ENCODE results near the gene PPP1R9B. TPM values are rescaled to one million over a fixed set of nuclear protein-coding genes. Genes with fewer than 3 reads are reported as not detected.

Gene PPP1R9B
- total RNA-seq, 1 experiment from 2014 or later, result 23.0 TPM

DNA sequence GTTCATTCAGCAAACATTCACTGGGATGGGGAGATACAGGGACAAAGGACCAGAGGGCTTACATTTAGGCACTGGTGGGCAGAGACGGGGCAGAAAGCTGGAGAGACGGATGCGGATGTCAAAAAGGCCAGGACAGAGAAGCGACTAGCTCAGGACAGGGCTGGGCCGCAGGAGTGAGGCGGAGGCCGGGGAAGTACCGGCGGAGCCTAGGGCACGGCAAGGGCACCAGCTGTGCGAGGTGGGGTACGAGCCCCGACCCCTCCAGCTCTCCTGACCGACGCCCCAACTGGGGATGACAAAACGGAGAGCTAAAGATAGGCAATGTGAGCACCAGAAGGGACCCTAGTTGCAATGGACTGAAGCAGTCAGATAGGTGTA, 11.4 kb upstream of the PPP1R9B start:
- peaks cover 10 to 31% of the 10 kb centered on the region in 2 experiments for H3K4me1 Mint-ChIP-seq
- H3K27ac Mint-ChIP-seq, result peak overlapping the region in 2 of 3 experiments; percentile 70 to 76; a peak in 5 of 7 replicates
- Histone ChIP-seq H3T11ph (ENCODE audit: low read length) (no peak overlapping the region), H2AFZ (ENCODE audit: low read length) (peak overlapping the region; percentile 50), H3K4me1 (ENCODE audit: insufficient read depth, low read length) (no peaks in the 10 kb centered on the region; the same call in 1 of the 2 replicates), H3K79me1 (ENCODE audit: insufficient read depth, low read depth, low read length, poor library complexity, severe bottlenecking) (no peaks in the 10 kb centered on the region), H3K9ac (ENCODE audit: extremely low read depth, insufficient read length, low read length) (no peak overlapping the region), H3K4ac (ENCODE audit: low read depth, low read length) (no peak overlapping the region), H3K56ac (ENCODE audit: insufficient read length, low read depth, low read length) (no peak overlapping the region), H3K9me3 (ENCODE audit: control insufficient read depth, low read depth, low read length) (no peaks in the 10 kb centered on the region), H3K4me2 (ENCODE audit: insufficient read depth, insufficient read length, low read length) (peak overlapping the region; percentile 53), H4K5ac (ENCODE audit: insufficient read length, low read depth, low read length) (no peak overlapping the region), H3K23ac (ENCODE audit: insufficient read length, low read depth, low read length) (no peak overlapping the region), H2BK15ac (ENCODE audit: low read depth, low read length) (no peak overlapping the region), H3K27me3 (ENCODE audit: insufficient read depth, low read length) (no peaks in the 10 kb centered on the region; the same call in 1 of the 2 replicates), H3K79me2 (ENCODE audit: insufficient read depth, low read length) (no peaks in the 10 kb centered on the region), H3K23me2 (ENCODE audit: insufficient read length, low read depth, low read length, poor library complexity, severe bottlenecking) (peaks cover 13% of the 10 kb centered on the region), H2BK5ac (ENCODE audit: insufficient read length, low read length) (no peak overlapping the region), H2BK120ac (ENCODE audit: low read depth, low read length, poor library complexity, severe bottlenecking) (no peak overlapping the region), H3K27ac (ENCODE audit: insufficient read length, low read depth, low read length) (no peak overlapping the region), H3K14ac (ENCODE audit: insufficient read depth, low read length) (0 out of 2 replicates have a peak overlapping the region, but pooled peaks have one; percentile 18), H4K8ac (replicated peaks; ENCODE audit: insufficient read length, low read depth, low read length) (no peak overlapping the region), H3K18ac (ENCODE audit: insufficient read length, low read depth, low read length) (peak overlapping the region; percentile 5), H2BK20ac (ENCODE audit: low read depth, low read length, poor library complexity, severe bottlenecking) (no peak overlapping the region), H4K20me1 (ENCODE audit: control insufficient read depth, insufficient read depth, insufficient read length) (no peaks in the 10 kb centered on the region), H4K91ac (ENCODE audit: insufficient read length, low read depth, low read length) (no peak overlapping the region), H2BK12ac (ENCODE audit: insufficient read length, low read depth, low read length) (no peak overlapping the region), H2AK5ac (ENCODE audit: insufficient read length, low read length) (no peak overlapping the region)
- DNase-seq, result no peak
- peaks cover 32% of the 10 kb centered on the region for H3K27me3 Mint-ChIP-seq (ENCODE audit: low read depth)
- H3K4me3 Mint-ChIP-seq, result peak overlapping the region; percentile 66 to 88
- H3K36me3 Mint-ChIP-seq (ENCODE audit: insufficient read depth in 1 of 3, low read depth in 3 of 3), result no peaks in the 10 kb centered on the region
- no CpG with 5 or more reads among the region's 16 CpGs for WGBS (ENCODE audit: extremely low coverage, insufficient read length, low lambda C conversion rate)
- H3K9me3 Mint-ChIP-seq, result no peaks in the 10 kb centered on the region
- TF ChIP-seq, protein P1, sequence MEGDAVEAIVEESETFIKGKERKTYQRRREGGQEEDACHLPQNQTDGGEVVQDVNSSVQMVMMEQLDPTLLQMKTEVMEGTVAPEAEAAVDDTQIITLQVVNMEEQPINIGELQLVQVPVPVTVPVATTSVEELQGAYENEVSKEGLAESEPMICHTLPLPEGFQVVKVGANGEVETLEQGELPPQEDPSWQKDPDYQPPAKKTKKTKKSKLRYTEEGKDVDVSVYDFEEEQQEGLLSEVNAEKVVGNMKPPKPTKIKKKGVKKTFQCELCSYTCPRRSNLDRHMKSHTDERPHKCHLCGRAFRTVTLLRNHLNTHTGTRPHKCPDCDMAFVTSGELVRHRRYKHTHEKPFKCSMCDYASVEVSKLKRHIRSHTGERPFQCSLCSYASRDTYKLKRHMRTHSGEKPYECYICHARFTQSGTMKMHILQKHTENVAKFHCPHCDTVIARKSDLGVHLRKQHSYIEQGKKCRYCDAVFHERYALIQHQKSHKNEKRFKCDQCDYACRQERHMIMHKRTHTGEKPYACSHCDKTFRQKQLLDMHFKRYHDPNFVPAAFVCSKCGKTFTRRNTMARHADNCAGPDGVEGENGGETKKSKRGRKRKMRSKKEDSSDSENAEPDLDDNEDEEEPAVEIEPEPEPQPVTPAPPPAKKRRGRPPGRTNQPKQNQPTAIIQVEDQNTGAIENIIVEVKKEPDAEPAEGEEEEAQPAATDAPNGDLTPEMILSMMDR (conservative IDR thresholded peaks at IDR 0.05), result no peak
